ENCODE measurements around the gene KRT78.

DNA sequence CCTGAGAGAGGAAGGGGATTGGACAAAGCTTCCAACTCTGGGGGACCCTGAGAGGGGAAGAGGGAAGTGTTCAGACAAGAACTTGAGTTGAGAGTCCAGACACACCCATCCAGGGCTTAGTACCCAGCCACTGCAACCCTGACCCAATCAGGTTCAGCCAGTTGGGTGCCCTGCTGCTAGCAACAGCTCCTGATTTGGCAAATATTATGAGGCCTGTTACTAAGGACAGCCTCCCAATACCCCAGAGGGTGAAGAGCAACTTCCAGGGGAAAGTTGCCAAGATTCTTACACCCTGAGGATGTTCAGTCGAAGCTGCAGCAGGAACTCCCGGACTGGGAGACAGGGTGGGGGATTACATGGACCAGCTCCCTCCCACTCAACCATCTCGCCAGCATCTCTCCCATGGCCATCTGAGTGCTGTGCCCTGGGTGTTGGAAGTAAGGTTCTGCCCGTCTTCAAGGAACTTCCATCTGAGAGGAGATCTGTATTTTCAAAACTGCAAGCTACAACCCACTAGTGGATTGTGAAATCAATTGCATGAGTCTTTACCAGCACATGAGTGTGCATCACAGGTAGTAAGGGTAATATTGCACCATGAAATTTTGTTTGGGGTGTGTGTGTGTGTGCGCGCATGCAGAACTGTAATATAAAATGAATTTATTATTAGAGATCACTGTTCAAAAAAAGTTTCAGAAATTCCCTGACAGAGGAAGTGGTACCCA lies 11.5 kb upstream of the KRT78 start:
- TF ChIP-seq, protein P1, sequence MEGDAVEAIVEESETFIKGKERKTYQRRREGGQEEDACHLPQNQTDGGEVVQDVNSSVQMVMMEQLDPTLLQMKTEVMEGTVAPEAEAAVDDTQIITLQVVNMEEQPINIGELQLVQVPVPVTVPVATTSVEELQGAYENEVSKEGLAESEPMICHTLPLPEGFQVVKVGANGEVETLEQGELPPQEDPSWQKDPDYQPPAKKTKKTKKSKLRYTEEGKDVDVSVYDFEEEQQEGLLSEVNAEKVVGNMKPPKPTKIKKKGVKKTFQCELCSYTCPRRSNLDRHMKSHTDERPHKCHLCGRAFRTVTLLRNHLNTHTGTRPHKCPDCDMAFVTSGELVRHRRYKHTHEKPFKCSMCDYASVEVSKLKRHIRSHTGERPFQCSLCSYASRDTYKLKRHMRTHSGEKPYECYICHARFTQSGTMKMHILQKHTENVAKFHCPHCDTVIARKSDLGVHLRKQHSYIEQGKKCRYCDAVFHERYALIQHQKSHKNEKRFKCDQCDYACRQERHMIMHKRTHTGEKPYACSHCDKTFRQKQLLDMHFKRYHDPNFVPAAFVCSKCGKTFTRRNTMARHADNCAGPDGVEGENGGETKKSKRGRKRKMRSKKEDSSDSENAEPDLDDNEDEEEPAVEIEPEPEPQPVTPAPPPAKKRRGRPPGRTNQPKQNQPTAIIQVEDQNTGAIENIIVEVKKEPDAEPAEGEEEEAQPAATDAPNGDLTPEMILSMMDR (conservative IDR thresholded peaks at IDR 0.05), result no peak
- TF ChIP-seq ZFX (IDR thresholded peaks at IDR 0.05), result no peak

Data from C4-2B (cell line).